Stimulated activated CD8-positive, alpha-beta memory T cell treated with anti-CD3 and anti-CD28 coated beads, Interleukin-12 subunit alpha, Interleukin-12 subunit beta, amount 100 ng/mL, for 4 hours (primary cell): ENCODE data around the gene DIRAS1.

ENCODE experiments used
- DNase-seq: peaks from one replicate; pipeline ENCODE4 v3.0.0-alpha.2; 2020; ENCODE audit warnings: low read depth

Gene DIRAS1

GRCh38 chr19:2755448-2755705 lies 34.2 kb upstream of the DIRAS1 start:
- no peak for DNase-seq

- DNase-seq: no peak
Measured at GRCh38 chr19:2754659-2755447, 33.7 kb upstream of the DIRAS1 start.

- no peak for DNase-seq
Measured at GRCh38 chr19:2751438-2751830, 30.3 kb upstream of the DIRAS1 start.

- DNase-seq: no peak
Measured at GRCh38 chr19:2750808-2751437, 29.8 kb upstream of the DIRAS1 start.

GRCh38 chr19:2747349-2747748 lies 26.2 kb upstream of the DIRAS1 start:
- no peak for DNase-seq

- DNase-seq: no peak
Measured at GRCh38 chr19:2744113-2744512, 22.9 kb upstream of the DIRAS1 start.

GRCh38 chr19:2743099-2743498 lies 21.9 kb upstream of the DIRAS1 start:
- DNase-seq: no peak

- no peak for DNase-seq
Measured at GRCh38 chr19:2740314-2740656, 19.1 kb upstream of the DIRAS1 start.

GRCh38 chr19:2739602-2740313 lies 18.6 kb upstream of the DIRAS1 start, which contains the start of gene SLC39A3:
SLC39A3 (minus strand) TSS chr19:2740017; CDS start chr19:2737257, 2,760 bp downstream.
- DNase-seq: peak; percentile 97

GRCh38 chr19:2736550-2737190 lies 15.5 kb upstream of the DIRAS1 start:
- no peak for DNase-seq

GRCh38 chr19:2735374-2735773 lies 14.2 kb upstream of the DIRAS1 start:
- no peak for DNase-seq

- DNase-seq: no peak
Measured at GRCh38 chr19:2734589-2735288, 13.6 kb upstream of the DIRAS1 start.

GRCh38 chr19:2733930-2734588 lies 12.9 kb upstream of the DIRAS1 start:
- DNase-seq: no peak

- no peak for DNase-seq
Measured at GRCh38 chr19:2732883-2733282, 11.7 kb upstream of the DIRAS1 start.

- DNase-seq: no peak
Measured at GRCh38 chr19:2732157-2732725, 11.1 kb upstream of the DIRAS1 start.

- no peak for DNase-seq
Measured at GRCh38 chr19:2731181-2731995, 10.2 kb upstream of the DIRAS1 start.

GRCh38 chr19:2729943-2730818 lies 9.0 kb upstream of the DIRAS1 start:
- DNase-seq: no peak

- DNase-seq: no peak
Measured at GRCh38 chr19:2728783-2729387, 7.7 kb upstream of the DIRAS1 start.

- DNase-seq: no peak
Measured at GRCh38 chr19:2727640-2727944, 6.4 kb upstream of the DIRAS1 start.
